Omental fat pad (tissue), 4 donors: ENCODE data around the gene BFSP2. TPM values are rescaled to one million over a fixed set of nuclear protein-coding genes. Genes with fewer than 3 reads are reported as not detected.
"Not testable (repeated sequence)": the region's sequence is repeated elsewhere in the genome, so short reads cannot be mapped to it uniquely, and the experiment has no call there.

Experiments used
- ATAC-seq: fragments of 150-250 bp; one replicate; pipeline ENCODE4 v1.9.1; 2016; ENCODE audit warnings: mild to moderate bottlenecking, moderate library complexity; ENCODE audit not compliant: low FRiP score
- DNase-seq: peaks from one replicate; pipeline ENCODE4 v3.0.0-alpha.2; 2019; ENCODE audit warnings: low spot score
- CTCF ChIP-seq, 3 donors: fragments of 450-650 bp; IDR thresholded peaks; one replicate each; pipeline ENCODE4 v1.5.1; 2016 to 2017; ENCODE audit warnings: antibody characterized with exemption in 3 of 3, mild to moderate bottlenecking in 3 of 3, moderate library complexity in 2 of 3
- total RNA-seq, 4 donors: library from RNA; depleted of rRNA; stranded (reverse); fragments of >200 nt; gene quantifications; one replicate each; pipeline ENCODE4 v1.1.0, GENCODE V29; 2016

BFSP2 gene
- total RNA-seq, 4 donors from 2014 or later: not detected

GRCh38 chr3:133476971-133477375 is 77.1 kb downstream of the BFSP2 start:
- TF ChIP-seq CTCF (IDR thresholded peaks at IDR 0.05): no peak
- no peak for DNase-seq
- no peak for ATAC-seq

GRCh38 chr3:133477487-133477886 is 77.6 kb downstream of the BFSP2 start:
- no peak for ATAC-seq
- no peak for TF ChIP-seq CTCF (IDR thresholded peaks at IDR 0.05)
- DNase-seq: no peak

- TF ChIP-seq CTCF (IDR thresholded peaks at IDR 0.05): no peak
- ATAC-seq (no peak), DNase-seq (no peak)
Observed at GRCh38 chr3:133478624-133479023, 78.8 kb downstream of the BFSP2 start.

GRCh38 chr3:133479401-133479800 is 79.5 kb downstream of the BFSP2 start:
- ATAC-seq: no peak
- DNase-seq: no peak
- no peak for TF ChIP-seq CTCF (IDR thresholded peaks at IDR 0.05)

- no peak for TF ChIP-seq CTCF (IDR thresholded peaks at IDR 0.05)
- ATAC-seq (no peak), DNase-seq (no peak)
Observed at GRCh38 chr3:133479895-133480669, 80.2 kb downstream of the BFSP2 start.

GRCh38 chr3:133482474-133482873 is 82.6 kb downstream of the BFSP2 start:
- not testable (repeated sequence) for ATAC-seq, DNase-seq

GRCh38 chr3:133486658-133487057 is 86.8 kb downstream of the BFSP2 start:
- ATAC-seq: no peak
- TF ChIP-seq CTCF (IDR thresholded peaks at IDR 0.05): no peak
- no peak for DNase-seq
